ENCODE results near the gene EHMT2.

GRCh38 chr6:31880616-31881015 lies 16.9 kb downstream of the EHMT2 start:
- TF ChIP-seq ZFP1 (CRISPR knock-in tag; IDR thresholded peaks at IDR 0.05) (no peak), MAF1 (CRISPR knock-in tag; IDR thresholded peaks at IDR 0.05; ENCODE audit: borderline replicate concordance) (no peak), TMF1 (CRISPR knock-in tag; IDR thresholded peaks at IDR 0.05; ENCODE audit: low read depth) (no peak), NFYB (CRISPR knock-in tag; IDR thresholded peaks at IDR 0.05) (no peak), RXRA (CRISPR knock-in tag; IDR thresholded peaks at IDR 0.05) (no peak), ETV6 (CRISPR knock-in tag; conservative IDR thresholded peaks at IDR 0.05) (no peak)

Data from HepG2 (cell line).